GM12873 (cell line): ENCODE data around the gene SCUBE3.

Source experiments
- TF ChIP-seq, protein P1 (sequence below): IDR thresholded peaks from 2 replicates; pipeline ENCODE4 v1.5.1; 2012; ENCODE audit warnings: low read depth, mild to moderate bottlenecking, moderate library complexity, low read length, control low read depth; ENCODE audit not compliant: insufficient read depth; ENCODE audit errors: missing control alignments

SCUBE3 gene

DNA sequence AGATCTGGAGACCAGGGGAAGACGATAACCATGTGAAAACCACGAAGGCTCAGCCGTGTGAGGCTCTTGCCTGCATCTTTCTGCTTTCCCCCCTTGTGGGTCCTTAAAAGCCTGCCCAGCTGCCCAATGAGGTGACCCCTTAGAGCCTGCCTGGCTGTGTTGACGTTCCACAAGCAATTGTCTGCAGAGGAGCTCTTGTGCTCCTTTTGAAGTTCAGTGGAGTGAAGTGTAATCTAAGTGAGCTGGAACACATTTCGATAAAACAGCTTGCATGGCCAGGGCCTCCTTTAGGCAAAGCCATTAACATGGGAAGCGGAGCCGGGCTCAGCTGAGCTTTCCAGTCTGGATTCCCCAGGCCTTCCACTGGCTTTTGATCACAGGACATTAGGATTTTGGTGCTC lies 45.3 kb upstream of the SCUBE3 start:
- TF ChIP-seq, protein P1, sequence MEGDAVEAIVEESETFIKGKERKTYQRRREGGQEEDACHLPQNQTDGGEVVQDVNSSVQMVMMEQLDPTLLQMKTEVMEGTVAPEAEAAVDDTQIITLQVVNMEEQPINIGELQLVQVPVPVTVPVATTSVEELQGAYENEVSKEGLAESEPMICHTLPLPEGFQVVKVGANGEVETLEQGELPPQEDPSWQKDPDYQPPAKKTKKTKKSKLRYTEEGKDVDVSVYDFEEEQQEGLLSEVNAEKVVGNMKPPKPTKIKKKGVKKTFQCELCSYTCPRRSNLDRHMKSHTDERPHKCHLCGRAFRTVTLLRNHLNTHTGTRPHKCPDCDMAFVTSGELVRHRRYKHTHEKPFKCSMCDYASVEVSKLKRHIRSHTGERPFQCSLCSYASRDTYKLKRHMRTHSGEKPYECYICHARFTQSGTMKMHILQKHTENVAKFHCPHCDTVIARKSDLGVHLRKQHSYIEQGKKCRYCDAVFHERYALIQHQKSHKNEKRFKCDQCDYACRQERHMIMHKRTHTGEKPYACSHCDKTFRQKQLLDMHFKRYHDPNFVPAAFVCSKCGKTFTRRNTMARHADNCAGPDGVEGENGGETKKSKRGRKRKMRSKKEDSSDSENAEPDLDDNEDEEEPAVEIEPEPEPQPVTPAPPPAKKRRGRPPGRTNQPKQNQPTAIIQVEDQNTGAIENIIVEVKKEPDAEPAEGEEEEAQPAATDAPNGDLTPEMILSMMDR, result no peak

DNA sequence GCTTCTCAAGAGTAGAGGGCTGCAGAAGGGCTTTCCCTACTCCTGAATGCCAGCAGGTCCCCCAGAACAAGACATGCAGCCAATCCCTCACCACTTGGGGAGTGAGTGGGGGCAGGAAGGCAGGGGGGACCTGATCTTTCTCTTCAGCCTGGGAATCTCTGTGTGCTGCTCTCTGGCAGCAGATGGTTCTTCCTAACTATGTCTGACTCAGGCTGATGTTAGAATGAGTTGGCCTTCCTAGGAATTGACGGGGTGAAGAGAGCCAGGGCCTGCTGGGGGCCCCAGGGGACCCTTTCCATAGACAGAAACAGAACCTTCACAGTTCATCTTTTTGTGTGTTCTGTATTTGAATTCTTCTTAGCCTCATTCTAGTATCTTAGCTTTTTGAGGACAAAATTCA lies 43.6 kb upstream of the SCUBE3 start:
- TF ChIP-seq, protein P1, result no peak

DNA sequence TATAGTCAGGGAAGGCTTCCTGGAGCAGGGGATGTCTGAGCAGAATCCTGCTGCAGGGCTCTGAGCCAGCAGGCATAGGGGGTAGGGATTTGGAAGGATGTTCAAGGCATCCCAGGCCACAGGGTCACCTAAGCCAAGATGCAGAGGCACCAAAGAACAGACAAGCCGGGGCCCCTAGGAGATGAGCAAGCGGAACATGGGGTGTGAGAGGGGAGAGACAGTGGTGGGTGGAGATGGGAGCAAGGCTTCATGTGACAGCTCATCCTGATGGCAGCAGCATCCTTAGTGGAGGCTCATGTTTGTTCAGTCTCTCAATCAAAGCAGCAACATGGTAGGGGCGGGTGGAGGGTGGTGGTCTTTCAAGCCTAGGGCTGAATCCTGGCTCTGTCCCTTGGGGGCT lies 42.9 kb upstream of the SCUBE3 start:
- TF ChIP-seq, protein P1, result no peak

GRCh38 chr6:35173044-35173426 lies 40.7 kb upstream of the SCUBE3 start:
- TF ChIP-seq, protein P1, result no peak

DNA sequence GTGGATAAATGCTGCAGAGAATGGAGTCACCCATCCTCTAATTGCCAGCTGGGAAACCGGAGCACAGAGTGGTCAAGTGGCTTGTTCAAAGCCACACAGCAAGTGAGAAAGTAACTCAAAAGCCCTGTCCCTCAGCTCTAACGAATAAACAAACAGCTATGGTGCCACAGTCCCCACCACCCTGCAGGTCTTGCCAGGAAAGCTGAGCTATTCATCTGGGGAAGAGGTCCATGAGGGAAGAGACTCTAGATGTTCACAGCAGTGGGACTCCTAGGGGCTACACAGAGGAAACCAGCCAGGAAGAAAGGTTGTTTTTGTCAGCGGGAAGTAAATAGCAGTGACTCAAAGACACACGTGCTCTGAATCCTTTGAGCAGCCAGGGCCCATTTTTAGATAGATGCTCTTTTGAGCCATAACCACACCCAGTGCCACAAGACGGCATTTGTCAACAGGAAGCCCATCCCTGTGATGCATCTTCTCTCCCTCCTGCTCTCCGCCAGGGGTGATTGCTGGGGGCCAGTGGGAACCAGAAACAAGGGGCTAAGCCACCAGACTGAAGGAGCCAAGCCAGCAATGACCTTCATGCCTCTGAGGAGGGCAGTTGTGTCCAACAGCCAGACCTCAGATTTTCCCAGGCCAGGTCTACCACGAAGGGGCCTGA lies 40.2 kb upstream of the SCUBE3 start:
- TF ChIP-seq, protein P1, result no peak

DNA sequence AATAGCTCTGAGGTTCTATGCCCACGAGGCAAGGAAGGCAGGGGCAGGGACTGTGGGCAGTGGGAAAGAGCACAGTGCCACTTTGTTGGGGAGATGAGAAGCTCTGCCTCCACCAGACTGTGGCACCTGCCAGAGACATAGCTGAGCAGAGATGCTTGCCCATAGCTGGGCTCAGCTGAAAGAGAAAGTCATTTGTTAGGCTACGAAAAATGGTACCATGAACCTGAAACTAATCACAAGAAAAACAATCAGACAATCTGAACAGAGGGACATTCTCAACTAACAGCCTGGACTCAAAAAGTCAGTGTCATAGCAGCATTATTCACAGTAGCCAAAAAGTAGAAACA lies 39.7 kb upstream of the SCUBE3 start:
- TF ChIP-seq, protein P1, result no peak

DNA sequence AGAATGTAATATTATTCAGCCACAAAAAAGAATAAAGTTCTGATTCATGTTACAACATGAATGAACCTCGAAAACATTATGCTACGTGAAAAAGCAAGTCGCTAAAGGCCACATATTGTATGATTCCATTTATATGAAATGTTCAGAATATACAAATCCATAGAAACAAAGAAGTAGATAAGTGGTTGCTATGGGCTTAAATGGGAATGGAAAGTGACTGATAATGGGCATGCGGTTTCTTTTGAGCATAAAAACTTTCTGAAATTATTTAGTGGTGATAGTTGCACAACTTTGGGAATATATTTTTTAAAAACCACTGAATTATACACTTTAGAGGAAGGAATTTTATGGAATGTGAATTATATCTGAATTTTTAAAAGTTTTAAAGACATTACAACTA lies 39.3 kb upstream of the SCUBE3 start:
- TF ChIP-seq, protein P1, result no peak
